CD4-positive, CD25-positive, alpha-beta regulatory T cell (primary cell): Measurements from ENCODE around the gene KRTAP10-6. TPM values are rescaled to one million over a fixed set of nuclear protein-coding genes. Genes with fewer than 3 reads are reported as not detected.
"Not testable (repeated sequence)": the region's sequence is repeated elsewhere in the genome, so short reads cannot be mapped to it uniquely, and the experiment has no call there.

Source experiments
- ATAC-seq, 2 donors: fragments of 150-1000 bp; cut with Tn5 transposase; one replicate each; pipeline ENCODE4 v1.10.0; 2021; ENCODE audit warnings: low read depth in 2 of 2, moderate number of reproducible peaks in 2 of 2, moderate library complexity in 1 of 2
- DNase-seq, 3 donors: peaks; one replicate each; pipeline versions ENCODE4 v3.0.0 to v3.0.0-alpha.2; 2012 to 2022; ENCODE audit warnings: mixed read lengths in 1 of 3
- H3K27ac ChIP-seq: one replicate; pipeline ENCODE4 v1.7.0; 2013; ENCODE audit warnings: mild to moderate bottlenecking, low read length; ENCODE audit not compliant: insufficient read depth, poor library complexity, severe bottlenecking
- H3K27me3 ChIP-seq: one replicate; pipeline ENCODE4 v1.7.0; 2013; ENCODE audit warnings: low read length; ENCODE audit not compliant: control insufficient read depth, insufficient read depth
- H3K36me3 ChIP-seq: one replicate; pipeline ENCODE4 v1.7.0; 2013; ENCODE audit warnings: mild to moderate bottlenecking, low read length, moderate library complexity; ENCODE audit not compliant: control insufficient read depth, insufficient read depth
- H3K4me1 ChIP-seq: 2 replicates; pipeline ENCODE4 v1.7.0; 2013; ENCODE audit warnings: mild to moderate bottlenecking, low read length; ENCODE audit not compliant: insufficient read depth, control insufficient read depth, poor library complexity, severe bottlenecking
- H3K4me3 ChIP-seq: one replicate; pipeline ENCODE4 v1.7.0; 2013; ENCODE audit warnings: low read depth, mild to moderate bottlenecking, low read length, moderate library complexity
- H3K9me3 ChIP-seq, 2 experiments: 1 replicate in 1 of 2; 2 replicates in 1 of 2; pipeline ENCODE4 v1.7.0; 2013; ENCODE audit warnings: low read length in 2 of 2, mild to moderate bottlenecking in 1 of 2, moderate library complexity in 1 of 2; ENCODE audit not compliant: control insufficient read depth in 2 of 2
- H3K27ac Mint-ChIP-seq, 3 donors: one replicate each; pipeline ENCODE4 v1.8.0; 2020 to 2022; ENCODE audit warnings: mild to moderate bottlenecking in 3 of 3, mixed read lengths in 3 of 3, moderate library complexity in 2 of 3
- H3K27me3 Mint-ChIP-seq: one replicate; pipeline ENCODE4 v1.8.0; 2022; ENCODE audit warnings: mild to moderate bottlenecking, mixed read lengths
- H3K36me3 Mint-ChIP-seq: one replicate; pipeline ENCODE4 v1.8.0; 2020; ENCODE audit warnings: mixed read lengths
- H3K4me1 Mint-ChIP-seq, 4 donors: one replicate each; pipeline ENCODE4 v1.8.0; 2020 to 2022; ENCODE audit warnings: mixed read lengths in 4 of 4, mild to moderate bottlenecking in 1 of 4
- H3K4me3 Mint-ChIP-seq, 4 donors: one replicate each; pipeline ENCODE4 v1.8.0; 2020 to 2022; ENCODE audit warnings: mild to moderate bottlenecking in 4 of 4, mixed read lengths in 4 of 4, moderate library complexity in 3 of 4
- H3K9me3 Mint-ChIP-seq, 7 donors: one replicate each; pipeline ENCODE4 v1.8.0; 2020 to 2022; ENCODE audit warnings: mixed read lengths in 7 of 7, mild to moderate bottlenecking in 3 of 7, moderate library complexity in 2 of 7
- polyA plus RNA-seq, 4 donors: library from polyadenylated mRNA; unstranded; fragments of 300-500 nt; fragmentation: Illumina TruSeq; gene quantifications; one replicate each; pipeline ENCODE4 v1.2.3, GENCODE V29; 2021
- total RNA-seq: library from RNA; stranded (reverse); gene quantifications from one replicate; pipeline ENCODE4 v1.2.3, GENCODE V29; 2022

Gene KRTAP10-6, protein sequence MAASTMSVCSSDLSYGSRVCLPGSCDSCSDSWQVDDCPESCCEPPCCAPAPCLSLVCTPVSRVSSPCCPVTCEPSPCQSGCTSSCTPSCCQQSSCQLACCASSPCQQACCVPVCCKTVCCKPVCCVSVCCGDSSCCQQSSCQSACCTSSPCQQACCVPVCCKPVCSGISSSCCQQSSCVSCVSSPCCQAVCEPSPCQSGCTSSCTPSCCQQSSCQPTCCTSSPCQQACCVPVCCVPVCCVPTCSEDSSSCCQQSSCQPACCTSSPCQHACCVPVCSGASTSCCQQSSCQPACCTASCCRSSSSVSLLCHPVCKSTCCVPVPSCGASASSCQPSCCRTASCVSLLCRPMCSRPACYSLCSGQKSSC
- not detected for total RNA-seq
- not detected for polyA plus RNA-seq

DNA sequence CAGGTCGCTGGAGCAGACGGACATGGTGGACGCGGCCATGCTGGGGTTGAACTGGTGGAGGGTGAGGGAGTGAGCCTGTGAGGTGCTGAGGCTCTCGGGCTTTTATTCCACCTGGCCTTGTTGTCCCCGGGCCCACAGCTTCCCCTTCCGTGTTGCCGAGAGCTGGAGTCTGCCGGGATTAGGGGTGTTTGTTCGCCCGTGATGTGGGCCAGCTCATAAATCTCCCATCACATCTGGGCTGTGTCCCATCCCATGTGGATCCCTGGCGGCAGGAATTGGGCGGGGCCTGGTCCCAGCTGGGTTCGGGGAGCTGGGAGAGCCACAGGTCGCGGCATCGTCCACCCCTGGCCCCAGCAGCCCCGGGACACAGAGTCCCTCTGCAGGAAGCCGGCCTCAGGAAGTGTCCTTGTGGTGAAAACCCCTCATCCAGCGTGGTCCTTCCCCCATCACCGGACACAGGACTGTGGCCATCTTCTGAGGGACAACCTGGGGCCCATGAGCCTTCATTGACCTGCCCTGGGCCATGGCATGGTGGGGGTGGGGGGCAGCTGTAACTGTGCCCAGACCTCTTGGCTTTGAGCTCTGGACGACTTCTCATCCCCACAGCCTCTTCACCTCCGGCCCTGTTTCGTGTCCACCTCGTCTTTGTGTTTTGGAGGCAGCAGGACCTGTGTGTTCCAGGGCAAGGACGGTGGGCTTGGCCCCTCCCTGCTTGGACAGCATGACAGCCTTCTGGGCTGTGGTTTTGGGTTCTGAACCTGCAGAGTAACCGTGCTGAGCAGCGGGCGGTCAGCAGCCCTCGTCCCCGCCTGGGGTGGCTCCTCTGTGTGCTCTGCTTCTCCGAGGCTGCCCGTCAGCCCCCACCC lies at the start of gene KRTAP10-6:
KRTAP10-6 (minus strand) TSS at position 60 of the 866 bp plus-strand sequence; CDS start at position 39, 21 bp downstream.
- ATAC-seq: no peak
- H3K36me3 ChIP-seq: no peaks in the 10 kb centered on the region
- H3K27me3 Mint-ChIP-seq: peaks cover 14% of the 10 kb centered on the region
- no peak within 1 kb of the TSS for H3K27ac ChIP-seq
- H3K9me3 ChIP-seq: no peaks in the 10 kb centered on the region
- no peak within 1 kb of the TSS for H3K4me3 Mint-ChIP-seq
- peaks cover 0 to 1% (median 0%) of the 10 kb centered on the region in 7 donors for H3K9me3 Mint-ChIP-seq
- H3K4me1 ChIP-seq: no peaks in the 10 kb centered on the region
- no peak within 1 kb of the TSS for H3K4me3 ChIP-seq
- peaks cover 0 to 2% (median 0%) of the 10 kb centered on the region in 4 donors for H3K4me1 Mint-ChIP-seq
- no peaks in the 10 kb centered on the region for H3K36me3 Mint-ChIP-seq
- no peak for DNase-seq
- H3K27ac Mint-ChIP-seq: peak within 1 kb of the TSS in 1 of 3 donors; percentile 23
- peaks cover 2% of the 10 kb centered on the region for H3K27me3 ChIP-seq

DNA sequence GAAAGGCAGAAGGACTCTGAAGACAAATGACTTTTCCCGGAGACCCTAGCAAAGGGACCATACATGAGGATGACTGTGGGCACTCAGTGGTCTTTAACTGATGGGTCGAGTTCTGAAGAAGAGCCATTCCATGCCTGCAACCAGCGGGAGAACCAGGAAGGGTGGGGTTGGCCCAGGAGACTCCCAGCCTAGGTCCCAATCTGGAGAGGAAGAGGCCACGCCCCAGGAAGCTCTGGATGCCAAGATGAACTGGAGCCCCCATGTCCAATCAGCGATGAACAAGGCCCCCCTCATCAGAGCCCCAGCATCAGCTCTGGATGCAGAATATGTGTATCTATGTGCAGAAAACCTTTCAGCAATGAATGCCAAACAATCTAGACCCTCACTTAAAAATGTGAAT lies 48.5 kb upstream of the KRTAP10-6 start:
- Mint-ChIP-seq H3K9me3 (peaks cover 4 to 37% (median 17%) of the 10 kb centered on the region in 7 donors), H3K36me3 (no peaks in the 10 kb centered on the region), H3K27ac (no peak overlapping the region), H3K4me1 (no peaks in the 10 kb centered on the region), H3K4me3 (no peak overlapping the region), H3K27me3 (no peaks in the 10 kb centered on the region)
- Histone ChIP-seq H3K4me1 (no peaks in the 10 kb centered on the region), H3K4me3 (no peak overlapping the region), H3K27ac (no peak overlapping the region), H3K27me3 (peaks cover 4% of the 10 kb centered on the region), H3K36me3 (no peaks in the 10 kb centered on the region), H3K9me3 (peaks cover 20 to 27% of the 10 kb centered on the region in 2 experiments)
- ATAC-seq (no peak), DNase-seq (no peak)

DNA sequence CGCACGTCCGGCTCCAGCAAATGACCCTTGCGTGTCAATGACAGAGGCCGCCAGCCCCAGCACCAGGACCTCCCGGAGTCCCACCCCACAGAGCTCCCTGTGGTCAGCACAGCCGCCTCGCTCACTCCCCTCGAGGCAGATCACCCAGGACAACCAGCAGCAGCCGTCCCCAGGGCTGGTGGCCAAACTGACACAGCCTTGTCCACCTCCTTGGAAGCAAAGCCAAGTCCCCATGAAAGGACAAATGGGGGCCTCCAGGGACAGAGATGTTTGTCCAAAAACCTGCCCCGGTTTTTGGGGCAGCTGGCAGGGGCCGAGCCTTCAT lies 47.0 kb upstream of the KRTAP10-6 start:
- H3K27me3 Mint-ChIP-seq: peaks cover 5% of the 10 kb centered on the region
- ATAC-seq (no peak), DNase-seq (no peak)
- no peak overlapping the region for H3K27ac Mint-ChIP-seq
- H3K9me3 Mint-ChIP-seq: peaks cover 0 to 29% (median 15%) of the 10 kb centered on the region in 7 donors
- H3K4me3 Mint-ChIP-seq: no peak overlapping the region
- peaks cover 6% of the 10 kb centered on the region for H3K27me3 ChIP-seq
- H3K4me3 ChIP-seq: no peak overlapping the region
- no peaks in the 10 kb centered on the region for H3K36me3 ChIP-seq
- peaks cover 8 to 17% of the 10 kb centered on the region in 2 experiments for H3K9me3 ChIP-seq
- H3K4me1 ChIP-seq: no peaks in the 10 kb centered on the region
- H3K36me3 Mint-ChIP-seq: no peaks in the 10 kb centered on the region
- H3K27ac ChIP-seq: no peak overlapping the region
- no peaks in the 10 kb centered on the region for H3K4me1 Mint-ChIP-seq

DNA sequence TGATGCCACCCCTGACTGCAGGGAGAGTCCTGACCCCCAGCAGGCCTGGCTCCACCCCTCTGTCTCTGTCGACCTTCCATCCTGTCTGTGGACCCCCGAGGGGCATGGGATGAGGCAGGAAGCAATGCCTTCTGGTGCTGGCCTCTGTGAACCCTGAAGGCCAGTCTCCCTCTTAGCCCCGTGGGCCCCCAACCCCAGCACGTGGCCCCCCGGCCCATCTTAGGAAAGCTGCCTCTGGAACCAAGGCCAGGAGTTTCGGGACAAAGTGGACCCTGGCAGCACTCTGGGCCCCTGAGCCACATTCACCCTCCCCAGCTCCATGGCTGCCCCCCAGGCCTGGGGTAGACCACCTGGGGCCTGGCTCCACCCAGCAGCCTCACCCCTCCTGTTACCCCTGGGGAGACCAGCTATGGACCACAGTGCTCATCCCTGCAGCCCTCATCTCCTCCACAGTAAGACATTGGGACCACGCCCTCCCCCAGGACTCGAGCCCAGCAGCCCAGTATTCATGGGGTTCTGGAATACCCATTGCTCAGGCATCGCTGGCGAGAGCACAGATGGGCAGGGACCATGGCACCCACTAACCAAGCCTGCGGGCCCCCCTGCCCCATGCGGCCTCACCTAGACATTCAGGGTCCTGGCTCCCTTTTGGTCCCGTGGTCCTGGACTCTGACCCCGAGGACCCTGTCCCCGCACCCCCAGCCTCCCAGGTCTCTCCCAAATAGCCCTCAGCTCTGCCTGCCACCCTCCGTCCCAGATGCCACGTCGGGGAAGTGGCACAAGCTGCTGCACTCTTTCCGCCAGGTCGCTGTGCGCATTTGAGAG lies 46.4 kb upstream of the KRTAP10-6 start:
- not testable (repeated sequence) for H3K27ac Mint-ChIP-seq

DNA sequence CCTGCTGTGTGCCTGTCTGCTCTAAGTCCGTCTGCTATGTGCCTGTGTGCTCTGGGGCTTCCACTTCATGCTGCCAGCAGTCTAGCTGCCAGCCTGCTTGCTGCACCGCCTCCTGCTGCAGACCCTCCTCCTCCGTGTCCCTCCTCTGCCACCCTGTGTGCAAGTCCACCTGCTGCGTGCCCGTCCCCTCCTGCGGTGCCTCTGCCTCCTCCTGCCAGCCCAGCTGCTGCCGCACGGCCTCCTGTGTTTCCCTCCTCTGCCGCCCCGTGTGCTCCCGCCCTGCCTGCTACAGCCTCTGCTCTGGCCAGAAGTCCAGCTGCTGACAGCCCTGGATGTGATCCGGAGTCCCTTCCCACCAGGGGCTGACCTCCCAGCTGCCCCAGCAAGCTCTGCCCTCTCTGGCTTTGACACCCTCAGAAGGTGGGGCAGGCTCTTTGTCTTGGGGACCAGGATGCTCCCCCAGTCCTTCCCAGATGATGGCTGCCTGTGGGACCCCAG lies 45.6 kb upstream of the KRTAP10-6 start:
- not testable (repeated sequence) for H3K36me3 Mint-ChIP-seq, H3K27ac ChIP-seq, H3K4me3 ChIP-seq, H3K4me1 Mint-ChIP-seq, H3K4me3 Mint-ChIP-seq, ATAC-seq, H3K4me1 ChIP-seq, H3K36me3 ChIP-seq, H3K27me3 ChIP-seq, H3K9me3 ChIP-seq, DNase-seq
- Mint-ChIP-seq H3K27ac (peak overlapping the region in 1 of 3 donors; percentile 38), H3K9me3 (peaks cover 4 to 27% (median 12%) of the 10 kb centered on the region in 7 donors), H3K27me3 (peaks cover 17% of the 10 kb centered on the region)

More for the DNA sequence above, 46.4 kb upstream of the KRTAP10-6 start:
- not testable (repeated sequence) for H3K4me3 Mint-ChIP-seq, H3K4me1 Mint-ChIP-seq, H3K4me1 ChIP-seq, H3K27me3 ChIP-seq, H3K27ac ChIP-seq, ATAC-seq, H3K36me3 Mint-ChIP-seq, H3K4me3 ChIP-seq, H3K36me3 ChIP-seq, DNase-seq
- peaks cover 2 to 11% of the 10 kb centered on the region in 2 experiments for H3K9me3 ChIP-seq
- H3K9me3 Mint-ChIP-seq: peaks cover under 1 to 24% (median 14%) of the 10 kb centered on the region in 7 donors
- H3K27me3 Mint-ChIP-seq: peaks cover 10% of the 10 kb centered on the region

DNA sequence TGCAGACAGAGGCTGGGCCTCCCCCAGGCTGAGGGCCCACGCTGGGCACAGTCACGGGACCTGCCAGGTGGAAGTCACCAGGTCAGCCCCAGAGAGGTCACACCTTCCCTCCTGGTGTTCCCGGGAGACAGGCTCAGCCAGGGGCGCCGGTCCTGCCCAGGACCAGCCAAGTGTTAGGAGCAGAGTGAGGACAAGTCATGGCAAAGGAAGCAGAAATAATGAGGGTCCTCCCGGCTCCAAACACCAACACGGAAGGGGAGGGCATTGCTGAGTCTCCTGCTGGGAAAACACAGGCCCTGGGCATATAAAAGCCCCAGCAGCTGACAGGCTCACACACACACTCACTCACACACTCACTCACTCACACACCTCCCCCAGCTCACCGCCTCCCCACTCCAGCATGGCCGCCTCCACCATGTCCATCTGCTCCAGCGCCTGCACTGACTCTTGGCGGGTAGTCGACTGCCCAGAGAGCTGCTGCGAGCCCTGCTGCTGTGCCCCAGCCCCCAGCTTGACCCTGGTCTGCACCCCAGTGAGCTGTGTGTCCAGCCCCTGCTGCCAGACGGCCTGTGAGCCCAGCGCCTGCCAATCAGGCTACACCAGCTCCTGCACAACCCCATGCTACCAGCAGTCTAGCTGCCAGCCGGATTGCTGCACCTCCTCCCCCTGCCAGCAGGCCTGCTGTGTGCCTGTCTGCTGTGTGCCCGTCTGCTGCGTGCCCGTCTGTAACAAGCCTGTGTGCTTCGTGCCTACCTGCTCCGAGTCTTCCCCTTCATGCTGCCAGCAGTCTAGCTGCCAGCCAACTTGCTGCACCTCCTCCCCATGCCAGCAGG lies 44.9 kb upstream of the KRTAP10-6 start, which contains the start of gene KRTAP10-10:
KRTAP10-10 (plus strand) TSS at position 339 of the 833 bp plus-strand sequence; CDS start at position 401, 62 bp downstream.
- Mint-ChIP-seq H3K27me3 (peaks cover 17% of the 10 kb centered on the region), H3K4me3 (no peak within 1 kb of the TSS), H3K36me3 (no peaks in the 10 kb centered on the region), H3K27ac (peak within 1 kb of the TSS in 2 of 3 donors; percentile 38 to 76), H3K4me1 (no peaks in the 10 kb centered on the region), H3K9me3 (peaks cover 4 to 29% (median 13%) of the 10 kb centered on the region in 7 donors)
- no peaks in the 10 kb centered on the region for H3K36me3 ChIP-seq
- DNase-seq (no peak), ATAC-seq (no peak)
- no peak within 1 kb of the TSS for H3K27ac ChIP-seq
- no peaks in the 10 kb centered on the region for H3K4me1 ChIP-seq
- H3K27me3 ChIP-seq: peaks cover 6% of the 10 kb centered on the region
- peaks cover 11% of the 10 kb centered on the region in 2 experiments for H3K9me3 ChIP-seq
- no peak within 1 kb of the TSS for H3K4me3 ChIP-seq
